Cardiac fibroblast (primary cell): ENCODE data around the gene C19orf47.
A peak's percentile ranks its signal among the peaks of the same experiment; 100 is the strongest.

ENCODE experiments used
- DNase-seq, 2 donors: peaks; one replicate each; pipeline versions ENCODE4 v3.0.0 to v3.0.0-alpha.2; 2010; ENCODE audit warnings: low read depth in 2 of 2
- H3K4me3 ChIP-seq, 2 donors: replicated peaks in 1 of 2; 1 replicate in 1 of 2; 2 replicates in 1 of 2; pipeline ENCODE4 v1.5.1; 2011; ENCODE audit warnings: low read depth in 2 of 2, low read length in 2 of 2, mild to moderate bottlenecking in 2 of 2, moderate library complexity in 1 of 2
- CTCF ChIP-seq: IDR thresholded peaks from one replicate; pipeline ENCODE4 v1.5.1; 2011; ENCODE audit warnings: low read depth, mild to moderate bottlenecking, low read length, inconsistent platforms

C19orf47 gene

GRCh38 chr19:40286235-40286970 is 61.8 kb downstream of the C19orf47 start:
- TF ChIP-seq CTCF, result no peak
- H3K4me3 ChIP-seq, result peak overlapping the region in 1 of 2 donors; percentile 7
- no peak for DNase-seq

- DNase-seq, result peak; percentile 100
- peak overlapping the region; percentile 85 to 87 for H3K4me3 ChIP-seq
- TF ChIP-seq CTCF, result no peak
Measured at GRCh38 chr19:40285353-40286234, 62.6 kb downstream of the C19orf47 start.

- peak in 1 of 2 donors; percentile 71 for DNase-seq
- no peak for TF ChIP-seq CTCF
- H3K4me3 ChIP-seq, result peak within 1 kb of the TSS; percentile 85 to 87
Measured at GRCh38 chr19:40284501-40285352, 63.5 kb downstream of the C19orf47 start, which contains the start of gene AKT2. Gene AKT2, minus strand, starts transcription at chr19:40285345. Its CDS starts 20,078 bp downstream, at chr19:40265267.

- no peak for DNase-seq
- TF ChIP-seq CTCF, result no peak
- peak overlapping the region; percentile 85 to 87 for H3K4me3 ChIP-seq
Measured at GRCh38 chr19:40284251-40284500, 64.0 kb downstream of the C19orf47 start.

DNA sequence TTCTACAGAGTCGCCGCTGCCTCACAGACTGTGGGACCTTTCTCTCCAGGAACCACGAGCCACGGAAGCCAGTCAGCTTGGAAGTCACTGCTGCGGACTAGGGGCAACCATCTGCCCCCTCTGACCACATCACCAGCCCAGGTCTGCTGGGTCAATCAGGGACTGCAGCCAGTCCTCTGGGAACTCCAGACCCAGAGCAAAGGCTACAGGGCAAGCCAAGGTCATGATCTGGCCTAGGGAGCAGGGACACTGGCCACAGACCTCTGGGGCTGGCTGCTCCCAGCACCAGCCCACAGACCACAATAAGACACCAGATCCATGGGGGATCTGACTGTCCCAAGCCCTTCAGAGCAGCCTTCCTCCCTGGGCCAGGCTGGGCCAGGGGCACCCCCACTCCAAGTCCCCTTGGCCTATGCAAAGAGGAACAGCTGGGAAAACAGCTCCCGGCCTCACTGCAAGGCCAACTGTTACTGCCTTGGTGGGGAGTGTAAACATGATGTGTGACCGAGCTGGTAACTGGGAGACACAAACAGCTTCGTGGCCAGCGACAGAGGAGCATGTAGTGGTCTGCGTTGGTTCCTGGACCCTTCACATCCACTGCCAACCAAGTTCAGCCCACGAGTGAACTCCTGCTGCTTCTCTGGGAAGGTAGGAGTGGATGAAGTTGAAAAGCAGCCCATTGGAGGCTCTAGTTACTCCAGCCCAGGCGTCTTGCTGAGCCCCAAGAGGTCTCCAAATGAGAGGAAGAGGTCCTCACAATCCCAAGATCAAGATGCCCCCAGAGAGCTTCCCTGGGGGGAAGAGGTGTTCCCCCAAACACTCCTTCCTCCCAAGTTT is 64.6 kb downstream of the C19orf47 start:
- no peak for TF ChIP-seq CTCF
- DNase-seq, result peak in 1 of 2 donors; percentile 13
- peak overlapping the region; percentile 85 to 87 for H3K4me3 ChIP-seq

- H3K4me3 ChIP-seq, result no peak overlapping the region
- no peak for TF ChIP-seq CTCF
- no peak for DNase-seq
Measured at GRCh38 chr19:40282920-40283319, 65.3 kb downstream of the C19orf47 start.
